H1 (cell line): ENCODE measurements around the gene HS6ST1. TPM values are rescaled to one million over a fixed set of nuclear protein-coding genes. Genes with fewer than 3 reads are reported as not detected.

Experiments used
- CTCF ChIA-PET: fragments of 300-600 bp; sonication (Branson Sonifier 250); formaldehyde crosslinking; loops from one replicate; lab custom pipeline; 2021; ENCODE audit not compliant: partially characterized antibody; lab: Charles Lee
- POLR2A ChIA-PET: fragments of 300-600 bp; sonication (Branson Sonifier 250); formaldehyde crosslinking; loops from one replicate; lab custom pipeline; 2021; ENCODE audit warnings: inconsistent platforms; ENCODE audit not compliant: partially characterized antibody; lab: Charles Lee
- DNase-seq, 2 experiments: peaks; one replicate each; pipeline versions ENCODE4 v3.0.0 to v3.0.0-alpha.2; 2010 to 2022; ENCODE audit warnings: low spot score in 2 of 2, low read depth in 1 of 2, mixed read lengths in 1 of 2
- FAIRE-seq: peaks from 2 replicates; lab custom pipeline; 2011; peaks lifted over from hg19 to GRCh38; lab: Jason Lieb, UNC
- H2AFZ ChIP-seq: 2 replicates; pipeline ENCODE4 v1.8.1; 2012; ENCODE audit warnings: low read length, inconsistent platforms
- H2AK5ac ChIP-seq: 2 replicates; pipeline ENCODE4 v1.6.1; 2013; ENCODE audit warnings: low read depth, low read length
- H2BK120ac ChIP-seq: replicated peaks from 2 replicates; pipeline ENCODE3; 2013; ENCODE audit warnings: low read depth, low read length, inconsistent platforms
- H2BK12ac ChIP-seq: 2 replicates; pipeline ENCODE4 v1.6.1; 2013; ENCODE audit warnings: low read depth, low read length
- H2BK15ac ChIP-seq: 2 replicates; pipeline ENCODE4 v1.6.1; 2013; ENCODE audit warnings: low read length
- H2BK20ac ChIP-seq: 2 replicates; pipeline ENCODE4 v1.6.1; 2013; ENCODE audit warnings: low read length
- H2BK5ac ChIP-seq: 2 replicates; pipeline ENCODE4 v1.6.1; 2013; ENCODE audit warnings: low read depth, low read length
- H3K14ac ChIP-seq: 2 replicates; pipeline ENCODE4 v1.6.1; 2013; ENCODE audit warnings: inconsistent platforms; ENCODE audit not compliant: insufficient read length
- H3K18ac ChIP-seq: 2 replicates; pipeline ENCODE4 v1.6.1; 2013; ENCODE audit warnings: low read length; ENCODE audit errors: extremely low read depth
- H3K23ac ChIP-seq: 2 replicates; pipeline ENCODE4 v1.6.1; 2013; ENCODE audit warnings: inconsistent platforms; ENCODE audit not compliant: insufficient read length
- H3K23me2 ChIP-seq: 2 replicates; pipeline ENCODE4 v1.6.1; 2013; ENCODE audit warnings: low read depth, low read length
- H3K27ac ChIP-seq: 2 replicates; pipeline ENCODE4 v1.6.1; 2011; ENCODE audit warnings: low read depth, low read length, inconsistent platforms
- H3K27me3 ChIP-seq, 4 experiments: replicated peaks in 1 of 4; 1 replicate in 1 of 4; 2 replicates in 3 of 4; pipeline versions ENCODE4 v1.6.1 to v1.8.1; 2011 to 2013; ENCODE audit warnings: low read length in 3 of 4, mild to moderate bottlenecking in 3 of 4, inconsistent platforms in 2 of 4, mixed read lengths in 2 of 4, moderate library complexity in 1 of 4; ENCODE audit not compliant: control insufficient read depth in 3 of 4, insufficient read depth in 3 of 4; ENCODE audit errors: extremely low read depth in 1 of 4
- H3K36me3 ChIP-seq, 4 experiments: 2 replicates each; pipeline versions ENCODE4 v1.6.1 to v1.8.1; 2011 to 2013; ENCODE audit warnings: mild to moderate bottlenecking in 4 of 4, low read length in 3 of 4, moderate library complexity in 2 of 4, control low read depth in 1 of 4, inconsistent platforms in 1 of 4; ENCODE audit not compliant: insufficient read depth in 4 of 4, control insufficient read depth in 2 of 4
- H3K4ac ChIP-seq: replicated peaks from 2 replicates; pipeline ENCODE3; 2013; ENCODE audit warnings: low read length, low read depth, mixed read lengths, inconsistent platforms; ENCODE audit not compliant: insufficient read length
- H3K4me1 ChIP-seq, 4 experiments: replicated peaks in 1 of 4; 1 replicate in 1 of 4; 2 replicates in 3 of 4; pipeline versions ENCODE4 v1.6.1 to v1.8.1; 2011 to 2013; ENCODE audit warnings: low read length in 3 of 4, inconsistent platforms in 2 of 4, mixed read lengths in 1 of 4; ENCODE audit not compliant: insufficient read depth in 4 of 4, control insufficient read depth in 3 of 4
- H3K4me2 ChIP-seq, 2 experiments: 2 replicates each; pipeline versions ENCODE4 v1.6.1 to v1.8.1; 2011 to 2013; ENCODE audit warnings: low read depth in 2 of 2, low read length in 2 of 2, control low read depth in 1 of 2, inconsistent platforms in 1 of 2, mild to moderate bottlenecking in 1 of 2; ENCODE audit not compliant: insufficient read depth in 1 of 2
- H3K4me3 ChIP-seq, 4 experiments: fragments of 200-600, 300-600 bp in 1 of 4; sonication (generic), shearing (Covaris generic), sonication (Bioruptor Twin) in 1 of 4; 2 replicates each; pipeline versions ENCODE4 v1.5.1 to v1.8.1; 2011 to 2016; ENCODE audit warnings: low read length in 4 of 4, low read depth in 3 of 4, control low read depth in 2 of 4, inconsistent platforms in 2 of 4, mild to moderate bottlenecking in 2 of 4, mixed read lengths in 1 of 4, moderate library complexity in 1 of 4; ENCODE audit not compliant: insufficient read depth in 2 of 4; ENCODE audit errors: extremely low read depth in 1 of 4
- H3K56ac ChIP-seq: replicated peaks from 2 replicates; pipeline ENCODE3; 2013; ENCODE audit warnings: low read depth, mild to moderate bottlenecking, mixed read lengths, low read length, inconsistent platforms; ENCODE audit not compliant: insufficient read length
- H3K79me1 ChIP-seq: 2 replicates; pipeline ENCODE4 v1.6.1; 2013; ENCODE audit warnings: low read depth, low read length, control low read depth
- H3K79me2 ChIP-seq, 2 experiments: 2 replicates each; pipeline versions ENCODE4 v1.6.1 to v1.8.1; 2012 to 2013; ENCODE audit warnings: low read length in 2 of 2, mild to moderate bottlenecking in 2 of 2, inconsistent platforms in 1 of 2; ENCODE audit not compliant: insufficient read depth in 2 of 2, control insufficient read depth in 1 of 2
- H3K9ac ChIP-seq, 4 experiments: replicated peaks in 1 of 4; 1 replicate in 1 of 4; 2 replicates in 3 of 4; pipeline versions ENCODE4 v1.6.1 to v1.8.1; 2011 to 2013; ENCODE audit warnings: low read depth in 3 of 4, low read length in 3 of 4, control low read depth in 2 of 4, mild to moderate bottlenecking in 2 of 4, moderate library complexity in 2 of 4, inconsistent platforms in 1 of 4; ENCODE audit errors: extremely low read depth in 1 of 4
- H3K9me3 ChIP-seq, 2 experiments: 2 replicates each; pipeline versions ENCODE4 v1.6.1 to v1.8.1; 2012 to 2013; ENCODE audit warnings: mild to moderate bottlenecking in 2 of 2, moderate library complexity in 2 of 2, control low read depth in 1 of 2, inconsistent platforms in 1 of 2, low read depth in 1 of 2, low read length in 1 of 2, mixed read lengths in 1 of 2; ENCODE audit not compliant: insufficient read depth in 2 of 2
- H4K20me1 ChIP-seq, 2 experiments: replicated peaks in 1 of 2; 2 replicates each; pipeline versions ENCODE3 to v1.8.1; 2011 to 2013; ENCODE audit warnings: inconsistent platforms in 2 of 2, low read length in 2 of 2, mild to moderate bottlenecking in 1 of 2; ENCODE audit not compliant: insufficient read depth in 2 of 2, control insufficient read depth in 1 of 2
- H4K5ac ChIP-seq: 2 replicates; pipeline ENCODE4 v1.6.1; 2013; ENCODE audit warnings: low read length, low read depth, mixed read lengths, inconsistent platforms; ENCODE audit not compliant: insufficient read length
- H4K8ac ChIP-seq: 2 replicates; pipeline ENCODE4 v1.8.0; 2013; ENCODE audit warnings: mild to moderate bottlenecking, moderate library complexity, low read length, inconsistent platforms; ENCODE audit not compliant: insufficient read depth; ENCODE audit errors: extremely low read depth
- H4K91ac ChIP-seq: replicated peaks from 2 replicates; pipeline ENCODE3; 2013; ENCODE audit warnings: low read length, mixed read lengths, inconsistent platforms; ENCODE audit not compliant: insufficient read length
- CHD2 ChIP-seq: IDR thresholded peaks from 2 replicates; pipeline ENCODE4 v1.6.1; 2012; ENCODE audit warnings: low read length, improper control_type of control experiment
- FOSL1 ChIP-seq: IDR thresholded peaks from 2 replicates; pipeline ENCODE4 v1.6.1; 2011; ENCODE audit warnings: mild to moderate bottlenecking, low read depth, low read length, moderate library complexity; ENCODE audit not compliant: insufficient read depth
- GABPA ChIP-seq: IDR thresholded peaks from 2 replicates; pipeline ENCODE4 v1.6.1; 2011; ENCODE audit warnings: mild to moderate bottlenecking, low read length, moderate library complexity, borderline replicate concordance; ENCODE audit not compliant: insufficient read depth
- HDAC6 ChIP-seq: IDR thresholded peaks from one replicate; pipeline ENCODE4 v1.7.1; 2012; ENCODE audit warnings: low read depth, mild to moderate bottlenecking, inconsistent platforms, low read length, moderate library complexity
- KDM1A ChIP-seq: fragments of 200-600, 300-600 bp; sonication (generic); IDR thresholded peaks from 2 replicates; pipeline ENCODE4 v1.7.1; 2016; ENCODE audit warnings: mild to moderate bottlenecking, low read length, borderline replicate concordance
- KDM5A ChIP-seq: fragments of 200-600 bp; IDR thresholded peaks from 2 replicates; pipeline ENCODE4 v1.7.1; 2012; ENCODE audit warnings: mild to moderate bottlenecking, low read length, inconsistent platforms, mixed read lengths
- SUZ12 ChIP-seq: fragments of 200-600 bp; sonication (generic); IDR thresholded peaks from 2 replicates; pipeline ENCODE4 v1.6.1; 2012; ENCODE audit warnings: mild to moderate bottlenecking, inconsistent platforms, low read length, moderate library complexity, mixed read lengths
- TAF1 ChIP-seq: IDR thresholded peaks from 2 replicates; pipeline ENCODE4 v1.6.1; 2011; ENCODE audit warnings: mild to moderate bottlenecking, low read depth, low read length
- TAF7 ChIP-seq: optimal IDR thresholded peaks from 2 replicates; pipeline ENCODE3; 2011; ENCODE audit warnings: low read depth, mild to moderate bottlenecking, inconsistent platforms, low read length, moderate library complexity, borderline replicate concordance
- WGBS, 2 experiments: shearing (Covaris generic) in 1 of 2; methylation state at CpG; one replicate each; pipeline versions ENCODE4 v1.1.6 to v1.1.7; 2013 to 2015; ENCODE audit warnings: low lambda C conversion rate in 2 of 2, mixed read lengths in 2 of 2, inconsistent platforms in 1 of 2, low coverage in 1 of 2, missing lambda C conversion rate in 1 of 2; ENCODE audit not compliant: insufficient replicate concordance in 2 of 2, insufficient coverage in 1 of 2, insufficient read length in 1 of 2; ENCODE audit errors: extremely low coverage in 1 of 2, missing lambda C conversion rate in 1 of 2; 5-methylcytosine and 5-hydroxymethylcytosine counted together
- polyA plus RNA-seq, 7 experiments: library from polyadenylated mRNA; depleted of rRNA in 3 of 7; stranded (reverse) in 5 of 7; unstranded in 2 of 7; fragments of >200 nt in 5 of 7; fragments of 200-250 nt in 2 of 7; gene quantifications; 1 replicate in 5 of 7; 2 replicates in 1 of 7; 4 replicates in 1 of 7; pipeline versions ENCODE4 v1.2.1 to v1.2.3, GENCODE V29; 2011 to 2013; ENCODE audit warnings: missing spikeins in 2 of 7, mixed read lengths in 2 of 7
- total RNA-seq: library from RNA; stranded (reverse); fragmentation: NEBNext Ultra II Directional; extraction: Animal tissue kit (Norgen Biotek cat#: 25700); gene quantifications from 2 replicates; pipeline ENCODE4 v1.2.1, GENCODE V29; 2021

HS6ST1 gene
- total and polyA plus RNA-seq, 2 of the 8 experiments (the other 6 are each of a cell fraction or from before 2014, with no cell fraction given): 37.4 to 74.6 TPM

- Histone ChIP-seq H3K4me3 (no peak overlapping the region), H3K36me3 (no peaks in the 10 kb centered on the region; a peak in 1 of 8 replicates), H2BK15ac (no peak overlapping the region), H4K20me1 (no peaks in the 10 kb centered on the region), H4K5ac (no peak overlapping the region), H3K14ac (no peak overlapping the region), H3K79me2 (no peaks in the 10 kb centered on the region), H3K4me2 (no peak overlapping the region), H2AFZ (no peak overlapping the region), H2BK12ac (no peak overlapping the region), H3K23me2 (peaks cover 6% of the 10 kb centered on the region; the same call in 1 of the 2 replicates), H3K18ac (no peak overlapping the region), H3K9ac (no peak overlapping the region), H2BK120ac (no peak overlapping the region), H3K27ac (no peak overlapping the region), H4K8ac (no peak overlapping the region), H4K91ac (no peak overlapping the region), H2AK5ac (no peak overlapping the region), H3K27me3 (no peaks in the 10 kb centered on the region; a peak in 1 of 7 replicates), H3K23ac (no peak overlapping the region), H3K4me1 (peaks cover 0 to 3% (median 0%) of the 10 kb centered on the region in 4 experiments; a peak in 1 of 7 replicates), H3K79me1 (no peaks in the 10 kb centered on the region), H3K9me3 (no peaks in the 10 kb centered on the region; a peak in 1 of 4 replicates), H2BK20ac (no peak overlapping the region), H3K56ac (no peak overlapping the region), H2BK5ac (no peak overlapping the region), H3K4ac (no peak overlapping the region)
- ChIA-PET CTCF (interaction anchor here (1.6 kb wide), 1 partner anchor 23 kb away, joined by 3 read pairs; no protein-coding TSS in a partner anchor), POLR2A (no interaction called here)
- no peak for DNase-seq
- WGBS, 2 experiments: 95% methylated on average over 3 of the region's 3 CpGs; no CpG with 5 or more reads in 1 of the 2 experiments
- no peak for TF ChIP-seq CHD2
- no peak for TF ChIP-seq TAF7
- no peak for TF ChIP-seq FOSL1
- TF ChIP-seq SUZ12: no peak
- TF ChIP-seq GABPA: no peak
- no peak for TF ChIP-seq HDAC6
- no peak for TF ChIP-seq KDM5A
- TF ChIP-seq KDM1A: no peak
- TF ChIP-seq TAF1: no peak
- FAIRE-seq: no peak
Observed at GRCh38 chr2:128344101-128344500, 25.4 kb upstream of the HS6ST1 start.
